ENCODE measurements around the gene ARID1B. TPM values are rescaled to one million over a fixed set of nuclear protein-coding genes. Genes with fewer than 3 reads are reported as not detected.

The ARID1B gene
- total RNA-seq, 1 experiment from 2014 or later = 91.7 TPM

DNA sequence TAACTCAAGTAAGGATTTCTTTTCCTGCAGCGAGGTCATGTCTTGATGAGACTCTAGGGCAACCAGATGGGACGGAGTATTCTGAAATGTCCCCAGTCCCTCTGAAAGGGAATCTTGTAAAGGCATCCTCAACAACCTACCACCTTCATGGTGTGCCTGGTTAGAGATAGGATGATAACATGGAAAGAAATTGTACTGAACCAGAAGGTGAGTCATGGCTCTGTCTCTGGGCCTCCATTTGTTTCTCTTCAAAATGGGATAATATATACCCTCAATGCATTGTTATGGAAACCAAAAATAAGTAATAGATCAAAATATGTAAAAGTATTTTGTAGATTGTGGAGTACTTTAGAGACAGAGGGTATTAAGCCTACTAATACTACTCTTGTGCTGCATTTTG lies 219.1 kb downstream of the ARID1B start:
- intact Hi-C loops (cut with micrococcal nuclease; ENCODE audit: unreplicated experiment) = no loop called here
- in situ Hi-C loops (cut with HindIII; ENCODE audit: low pct_unique_long_range_greater_than_20kb, low sequenced_read_pairs) = no loop called here
- Histone ChIP-seq H3K27ac (ENCODE audit: low read length) (no peak overlapping the region), H3K36me3 (ENCODE audit: control insufficient read depth, insufficient read depth, low read length) (no peaks in the 10 kb centered on the region), H3K27me3 (ENCODE audit: control insufficient read depth, insufficient read depth, low read length) (no peaks in the 10 kb centered on the region), H3K9me3 (ENCODE audit: control insufficient read depth, insufficient read depth, low read depth, low read length) (no peaks in the 10 kb centered on the region), H3K4me1 (ENCODE audit: control insufficient read depth, insufficient read depth, low read length) (peaks cover 18% of the 10 kb centered on the region), H3K4me3 (ENCODE audit: low read depth in 2 of 2, low read length in 2 of 2) (no peak overlapping the region)
- POLR2A ChIA-PET = no interaction called here
- ATAC-seq (no peak), DNase-seq (ENCODE audit: low read depth, low spot score) (no peak)
- CTCF ChIA-PET = no interaction called here
- BruUV-seq (replicated peaks) = no TSS peak
- TF ChIP-seq POLR2AphosphoS5 (IDR thresholded peaks at IDR 0.05; ENCODE audit: low read depth, low read length) (no peak), TCF7L2 (IDR thresholded peaks at IDR 0.05; ENCODE audit: low read depth, low read length) (no peak), SIN3A (IDR thresholded peaks at IDR 0.05; ENCODE audit: borderline replicate concordance, insufficient read depth, low read depth, low read length) (no peak)
- TF ChIP-seq, protein P1, sequence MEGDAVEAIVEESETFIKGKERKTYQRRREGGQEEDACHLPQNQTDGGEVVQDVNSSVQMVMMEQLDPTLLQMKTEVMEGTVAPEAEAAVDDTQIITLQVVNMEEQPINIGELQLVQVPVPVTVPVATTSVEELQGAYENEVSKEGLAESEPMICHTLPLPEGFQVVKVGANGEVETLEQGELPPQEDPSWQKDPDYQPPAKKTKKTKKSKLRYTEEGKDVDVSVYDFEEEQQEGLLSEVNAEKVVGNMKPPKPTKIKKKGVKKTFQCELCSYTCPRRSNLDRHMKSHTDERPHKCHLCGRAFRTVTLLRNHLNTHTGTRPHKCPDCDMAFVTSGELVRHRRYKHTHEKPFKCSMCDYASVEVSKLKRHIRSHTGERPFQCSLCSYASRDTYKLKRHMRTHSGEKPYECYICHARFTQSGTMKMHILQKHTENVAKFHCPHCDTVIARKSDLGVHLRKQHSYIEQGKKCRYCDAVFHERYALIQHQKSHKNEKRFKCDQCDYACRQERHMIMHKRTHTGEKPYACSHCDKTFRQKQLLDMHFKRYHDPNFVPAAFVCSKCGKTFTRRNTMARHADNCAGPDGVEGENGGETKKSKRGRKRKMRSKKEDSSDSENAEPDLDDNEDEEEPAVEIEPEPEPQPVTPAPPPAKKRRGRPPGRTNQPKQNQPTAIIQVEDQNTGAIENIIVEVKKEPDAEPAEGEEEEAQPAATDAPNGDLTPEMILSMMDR (IDR thresholded peaks at IDR 0.05) = no peak
- TF ChIP-seq, protein P2, sequence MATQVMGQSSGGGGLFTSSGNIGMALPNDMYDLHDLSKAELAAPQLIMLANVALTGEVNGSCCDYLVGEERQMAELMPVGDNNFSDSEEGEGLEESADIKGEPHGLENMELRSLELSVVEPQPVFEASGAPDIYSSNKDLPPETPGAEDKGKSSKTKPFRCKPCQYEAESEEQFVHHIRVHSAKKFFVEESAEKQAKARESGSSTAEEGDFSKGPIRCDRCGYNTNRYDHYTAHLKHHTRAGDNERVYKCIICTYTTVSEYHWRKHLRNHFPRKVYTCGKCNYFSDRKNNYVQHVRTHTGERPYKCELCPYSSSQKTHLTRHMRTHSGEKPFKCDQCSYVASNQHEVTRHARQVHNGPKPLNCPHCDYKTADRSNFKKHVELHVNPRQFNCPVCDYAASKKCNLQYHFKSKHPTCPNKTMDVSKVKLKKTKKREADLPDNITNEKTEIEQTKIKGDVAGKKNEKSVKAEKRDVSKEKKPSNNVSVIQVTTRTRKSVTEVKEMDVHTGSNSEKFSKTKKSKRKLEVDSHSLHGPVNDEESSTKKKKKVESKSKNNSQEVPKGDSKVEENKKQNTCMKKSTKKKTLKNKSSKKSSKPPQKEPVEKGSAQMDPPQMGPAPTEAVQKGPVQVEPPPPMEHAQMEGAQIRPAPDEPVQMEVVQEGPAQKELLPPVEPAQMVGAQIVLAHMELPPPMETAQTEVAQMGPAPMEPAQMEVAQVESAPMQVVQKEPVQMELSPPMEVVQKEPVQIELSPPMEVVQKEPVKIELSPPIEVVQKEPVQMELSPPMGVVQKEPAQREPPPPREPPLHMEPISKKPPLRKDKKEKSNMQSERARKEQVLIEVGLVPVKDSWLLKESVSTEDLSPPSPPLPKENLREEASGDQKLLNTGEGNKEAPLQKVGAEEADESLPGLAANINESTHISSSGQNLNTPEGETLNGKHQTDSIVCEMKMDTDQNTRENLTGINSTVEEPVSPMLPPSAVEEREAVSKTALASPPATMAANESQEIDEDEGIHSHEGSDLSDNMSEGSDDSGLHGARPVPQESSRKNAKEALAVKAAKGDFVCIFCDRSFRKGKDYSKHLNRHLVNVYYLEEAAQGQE (IDR thresholded peaks at IDR 0.05; ENCODE audit: insufficient read depth in 1 of 2, low read depth in 2 of 2, low read length in 1 of 2) = no peak

DNA sequence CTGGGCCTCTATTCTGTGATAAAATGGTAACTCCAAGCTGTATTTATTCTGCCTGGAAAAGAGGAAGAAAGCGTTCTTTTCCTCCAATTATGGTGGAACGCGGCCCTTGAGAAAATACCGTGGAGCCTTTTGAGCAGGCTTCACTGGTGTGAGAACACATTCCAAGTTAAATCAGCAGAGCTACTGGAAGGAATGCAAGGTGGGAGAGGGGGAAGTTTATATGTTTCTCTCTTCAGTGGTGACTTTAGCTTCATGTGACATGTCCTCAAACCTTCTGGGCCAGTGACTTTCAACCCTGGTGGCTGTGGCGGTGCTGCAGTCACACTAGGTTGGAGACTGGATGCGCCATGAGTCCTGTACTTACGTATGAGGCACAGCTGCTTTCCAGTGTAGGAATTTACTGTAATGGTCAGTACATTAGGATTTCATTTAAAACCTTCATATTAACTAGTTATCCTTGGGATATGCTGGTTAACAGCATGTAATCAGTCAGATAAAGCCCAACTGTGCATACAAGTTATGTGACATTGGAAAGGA lies 221.7 kb downstream of the ARID1B start:
- no peak overlapping the region for H3K4me3 ChIP-seq (ENCODE audit: low read depth in 2 of 2, low read length in 2 of 2)
- TF ChIP-seq POLR2AphosphoS5 (IDR thresholded peaks at IDR 0.05; ENCODE audit: low read depth, low read length) (no peak), SIN3A (IDR thresholded peaks at IDR 0.05; ENCODE audit: borderline replicate concordance, insufficient read depth, low read depth, low read length) (no peak)
- TF ChIP-seq, protein P2 (IDR thresholded peaks at IDR 0.05; ENCODE audit: insufficient read depth in 1 of 2, low read depth in 2 of 2, low read length in 1 of 2) = no peak
- no TSS peak for BruUV-seq (replicated peaks)
- no peak for ATAC-seq
- ChIA-PET CTCF (no interaction called here), POLR2A (no interaction called here)
- no peak overlapping the region for H3K27ac ChIP-seq (ENCODE audit: low read length)
- intact Hi-C loops (cut with micrococcal nuclease; ENCODE audit: unreplicated experiment) = no loop called here
- no peaks in the 10 kb centered on the region for H3K27me3 ChIP-seq (ENCODE audit: control insufficient read depth, insufficient read depth, low read length)
- H3K4me1 ChIP-seq (ENCODE audit: control insufficient read depth, insufficient read depth, low read length) = peaks cover 8% of the 10 kb centered on the region
- H3K36me3 ChIP-seq (ENCODE audit: control insufficient read depth, insufficient read depth, low read length) = no peaks in the 10 kb centered on the region
- no peak for DNase-seq (ENCODE audit: low read depth, low spot score)
- no peaks in the 10 kb centered on the region for H3K9me3 ChIP-seq (ENCODE audit: control insufficient read depth, insufficient read depth, low read depth, low read length)
- in situ Hi-C loops (cut with HindIII; ENCODE audit: low pct_unique_long_range_greater_than_20kb, low sequenced_read_pairs) = no loop called here
